DND-41 (cell line): ENCODE measurements around the gene GRB2.
A peak's percentile ranks its signal among the peaks of the same experiment; 100 is the strongest.

Source experiments
- ATAC-seq: fragments of 200-7000 bp; cut with Tn5 transposase; 3 replicates; pipeline ENCODE4 v1.9.1; 2021; ENCODE audit warnings: low read depth; ENCODE audit not compliant: insufficient read depth
- DNase-seq: peaks from one replicate; pipeline ENCODE4 v3.0.0-alpha.2; 2020
- H2AFZ ChIP-seq: 2 replicates; pipeline ENCODE4 v1.6.0; 2012; ENCODE audit warnings: low read depth, low read length
- H3K27ac ChIP-seq: 2 replicates; pipeline ENCODE4 v1.5.1; 2012; ENCODE audit warnings: low read length, inconsistent platforms
- H3K27me3 ChIP-seq: fragments of 200-600 bp; sonication (generic); 2 replicates; pipeline ENCODE4 v1.6.0; 2012; ENCODE audit warnings: low read length, mild to moderate bottlenecking, inconsistent platforms; ENCODE audit not compliant: insufficient read depth, poor library complexity
- H3K36me3 ChIP-seq: 2 replicates; pipeline ENCODE4 v1.5.1; 2012; ENCODE audit warnings: low read length, inconsistent platforms; ENCODE audit not compliant: insufficient read depth
- H3K4me1 ChIP-seq: 2 replicates; pipeline ENCODE4 v1.5.1; 2012; ENCODE audit warnings: mild to moderate bottlenecking, low read length; ENCODE audit not compliant: insufficient read depth
- H3K4me2 ChIP-seq: 2 replicates; pipeline ENCODE4 v1.6.0; 2012; ENCODE audit warnings: mild to moderate bottlenecking, moderate library complexity, low read length, inconsistent platforms; ENCODE audit not compliant: insufficient read depth
- H3K4me3 ChIP-seq, 2 experiments: fragments of 200-600 bp in 1 of 2; shearing (Covaris generic) in 1 of 2; 2 replicates each; pipeline ENCODE4 v1.5.1; 2012 to 2016; ENCODE audit warnings: inconsistent platforms in 2 of 2, low read length in 2 of 2, mild to moderate bottlenecking in 2 of 2, low read depth in 1 of 2, moderate library complexity in 1 of 2
- H3K79me2 ChIP-seq: 2 replicates; pipeline ENCODE4 v1.6.0; 2012; ENCODE audit warnings: low read length, inconsistent platforms; ENCODE audit not compliant: insufficient read depth
- H3K9ac ChIP-seq: 2 replicates; pipeline ENCODE4 v1.6.0; 2012; ENCODE audit warnings: low read depth, mild to moderate bottlenecking, inconsistent platforms, low read length, moderate library complexity
- H3K9me3 ChIP-seq: 2 replicates; pipeline ENCODE4 v1.5.1; 2012; ENCODE audit warnings: low read length, moderate library complexity, mild to moderate bottlenecking, inconsistent platforms; ENCODE audit not compliant: insufficient read depth, severe bottlenecking
- H4K20me1 ChIP-seq: 2 replicates; pipeline ENCODE4 v1.6.0; 2012; ENCODE audit warnings: low read length; ENCODE audit not compliant: insufficient read depth
- EZH2 ChIP-seq: IDR thresholded peaks from 3 replicates; pipeline ENCODE4 v1.6.1; 2012; ENCODE audit warnings: borderline replicate concordance, low read depth, mild to moderate bottlenecking, moderate library complexity, low read length, inconsistent platforms; ENCODE audit not compliant: severe bottlenecking
- TF ChIP-seq, protein P1 (sequence below): IDR thresholded peaks from 2 replicates; pipeline ENCODE4 v1.5.1; 2012; ENCODE audit warnings: borderline replicate concordance, low read length, moderate library complexity, mild to moderate bottlenecking; ENCODE audit not compliant: poor library complexity, severe bottlenecking; ENCODE audit errors: extremely low read depth

The GRB2 gene

DNA sequence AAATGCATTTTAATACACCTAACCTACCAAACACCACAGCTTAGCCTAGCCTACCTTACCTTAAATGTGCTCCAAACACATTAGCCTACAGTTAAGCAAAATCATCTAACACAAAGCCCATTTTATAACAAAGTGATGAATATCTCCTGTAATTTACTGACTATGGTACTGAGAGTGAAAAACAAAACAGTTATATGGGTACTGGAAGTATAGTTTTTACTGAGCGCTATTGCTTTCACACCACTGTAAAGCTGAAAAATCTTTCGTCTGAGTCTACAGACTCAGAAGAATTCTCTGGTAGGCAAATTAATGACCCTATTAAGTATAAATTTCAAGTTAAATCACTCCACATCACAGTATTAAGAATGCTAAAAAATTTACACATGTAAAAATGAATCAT, 3.5 kb downstream of the GRB2 start:
- Histone ChIP-seq H2AFZ (no peak overlapping the region), H3K27me3 (no peaks in the 10 kb centered on the region), H3K4me3 (peak overlapping the region in 1 of 2 experiments; percentile 38; a peak in 2 of 4 replicates), H3K36me3 (peaks cover 21% of the 10 kb centered on the region; the same call in 1 of the 2 replicates), H3K27ac (peak overlapping the region; percentile 30; the same call in 1 of the 2 replicates), H3K4me1 (peaks cover 67% of the 10 kb centered on the region), H3K9me3 (no peaks in the 10 kb centered on the region), H3K79me2 (peaks cover 83% of the 10 kb centered on the region), H3K9ac (peak overlapping the region; percentile 30; the same call in 1 of the 2 replicates), H4K20me1 (peaks cover 63% of the 10 kb centered on the region), H3K4me2 (peak overlapping the region; percentile 76)
- DNase-seq: no peak
- TF ChIP-seq, protein P1, sequence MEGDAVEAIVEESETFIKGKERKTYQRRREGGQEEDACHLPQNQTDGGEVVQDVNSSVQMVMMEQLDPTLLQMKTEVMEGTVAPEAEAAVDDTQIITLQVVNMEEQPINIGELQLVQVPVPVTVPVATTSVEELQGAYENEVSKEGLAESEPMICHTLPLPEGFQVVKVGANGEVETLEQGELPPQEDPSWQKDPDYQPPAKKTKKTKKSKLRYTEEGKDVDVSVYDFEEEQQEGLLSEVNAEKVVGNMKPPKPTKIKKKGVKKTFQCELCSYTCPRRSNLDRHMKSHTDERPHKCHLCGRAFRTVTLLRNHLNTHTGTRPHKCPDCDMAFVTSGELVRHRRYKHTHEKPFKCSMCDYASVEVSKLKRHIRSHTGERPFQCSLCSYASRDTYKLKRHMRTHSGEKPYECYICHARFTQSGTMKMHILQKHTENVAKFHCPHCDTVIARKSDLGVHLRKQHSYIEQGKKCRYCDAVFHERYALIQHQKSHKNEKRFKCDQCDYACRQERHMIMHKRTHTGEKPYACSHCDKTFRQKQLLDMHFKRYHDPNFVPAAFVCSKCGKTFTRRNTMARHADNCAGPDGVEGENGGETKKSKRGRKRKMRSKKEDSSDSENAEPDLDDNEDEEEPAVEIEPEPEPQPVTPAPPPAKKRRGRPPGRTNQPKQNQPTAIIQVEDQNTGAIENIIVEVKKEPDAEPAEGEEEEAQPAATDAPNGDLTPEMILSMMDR: no peak
- TF ChIP-seq EZH2: no peak
- no peak for ATAC-seq

DNA sequence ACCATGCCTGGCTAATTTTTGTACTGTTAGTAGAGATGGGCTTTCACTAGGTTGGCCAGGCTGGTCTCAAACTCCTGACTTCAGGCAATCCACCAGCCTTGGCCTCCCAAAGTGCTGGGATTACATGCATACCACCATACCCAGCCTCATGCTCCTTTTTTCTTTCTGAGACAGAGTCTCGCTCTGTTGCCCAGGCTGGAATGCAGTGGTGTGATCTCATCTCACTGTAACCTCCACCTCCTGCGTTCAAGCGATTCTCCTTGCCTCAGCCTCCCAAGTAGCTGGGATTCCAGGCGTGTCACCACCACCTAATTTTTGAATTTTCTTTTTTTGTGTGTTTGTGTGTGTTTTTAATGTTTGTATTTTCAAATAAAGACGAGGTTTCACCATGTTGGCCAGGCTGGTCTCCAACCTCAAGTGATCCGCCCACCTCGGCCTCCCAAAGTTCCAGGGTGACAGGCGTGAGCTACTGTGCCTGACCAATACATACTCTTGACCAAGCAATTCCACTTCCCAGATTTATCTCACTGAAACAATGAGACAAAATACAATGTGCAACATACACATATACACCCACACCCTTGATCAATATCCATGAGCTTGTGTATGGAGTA, 5.0 kb downstream of the GRB2 start:
- Histone ChIP-seq H3K36me3 (peaks cover 21% of the 10 kb centered on the region; the same call in 1 of the 2 replicates), H3K4me3 (no peak overlapping the region), H2AFZ (no peak overlapping the region), H3K4me1 (peaks cover 71% of the 10 kb centered on the region), H3K79me2 (peaks cover 99% of the 10 kb centered on the region), H3K9ac (no peak overlapping the region), H3K4me2 (peak overlapping the region; percentile 26; the same call in 1 of the 2 replicates), H3K27ac (no peak overlapping the region), H3K9me3 (no peaks in the 10 kb centered on the region), H3K27me3 (no peaks in the 10 kb centered on the region), H4K20me1 (peaks cover 75% of the 10 kb centered on the region)
- TF ChIP-seq, protein P1: no peak
- ATAC-seq: no peak
- no peak for DNase-seq

DNA sequence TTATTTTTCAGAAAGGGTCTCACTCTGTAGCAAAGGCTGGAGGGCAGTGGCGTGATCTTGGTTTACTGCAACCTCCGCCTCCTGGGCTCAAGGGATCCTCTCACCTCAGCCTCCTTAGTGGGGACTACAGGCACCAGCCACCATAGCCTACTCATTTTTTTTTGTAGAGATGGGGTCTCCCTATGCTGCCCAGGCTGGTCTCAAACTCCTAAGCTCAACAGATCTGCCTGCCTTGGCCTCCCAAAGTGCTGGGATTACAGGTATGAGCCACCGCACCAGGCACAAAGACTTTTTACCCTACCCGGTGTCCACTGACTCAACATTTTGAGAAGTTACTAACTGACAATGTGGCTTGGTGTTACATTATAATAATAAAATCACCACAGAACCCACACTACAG, 7.2 kb downstream of the GRB2 start:
- DNase-seq (no peak), ATAC-seq (no peak)
- Histone ChIP-seq H4K20me1 (peaks cover 78% of the 10 kb centered on the region), H3K4me1 (peaks cover 85% of the 10 kb centered on the region), H3K36me3 (peaks cover 23% of the 10 kb centered on the region), H3K9me3 (no peaks in the 10 kb centered on the region), H3K27me3 (no peaks in the 10 kb centered on the region), H3K4me3 (no peak overlapping the region), H2AFZ (no peak overlapping the region), H3K27ac (peak overlapping the region; percentile 38; the same call in 1 of the 2 replicates), H3K4me2 (peak overlapping the region; percentile 21; the same call in 1 of the 2 replicates), H3K79me2 (peaks cover 99% of the 10 kb centered on the region), H3K9ac (no peak overlapping the region)
- TF ChIP-seq, protein P1: no peak
- TF ChIP-seq EZH2: no peak
